ENCODE data around the gene NCAM2.
"Not testable (repeated sequence)": the region's sequence is repeated elsewhere in the genome, so short reads cannot be mapped to it uniquely, and the experiment has no call there.

Gene NCAM2

DNA sequence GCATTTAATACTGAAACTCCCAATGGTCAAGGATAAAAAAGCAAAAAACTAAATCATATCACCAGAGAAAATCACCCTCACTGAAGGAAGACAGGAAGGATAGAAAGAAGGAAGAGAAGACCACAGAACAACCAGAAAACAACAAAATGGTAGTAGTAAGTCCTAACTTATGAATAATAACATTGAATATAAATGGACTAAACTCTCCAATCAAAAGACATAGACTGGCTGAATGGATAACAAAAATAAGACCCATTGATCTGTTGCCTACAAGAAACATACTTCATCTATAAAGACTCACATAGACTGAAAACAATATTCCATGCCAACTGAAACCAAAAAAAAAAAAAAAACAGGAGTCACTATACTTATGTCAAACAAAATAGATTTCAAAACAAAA is 347.7 kb downstream of the NCAM2 start:
- no peak for DNase-seq

DNA sequence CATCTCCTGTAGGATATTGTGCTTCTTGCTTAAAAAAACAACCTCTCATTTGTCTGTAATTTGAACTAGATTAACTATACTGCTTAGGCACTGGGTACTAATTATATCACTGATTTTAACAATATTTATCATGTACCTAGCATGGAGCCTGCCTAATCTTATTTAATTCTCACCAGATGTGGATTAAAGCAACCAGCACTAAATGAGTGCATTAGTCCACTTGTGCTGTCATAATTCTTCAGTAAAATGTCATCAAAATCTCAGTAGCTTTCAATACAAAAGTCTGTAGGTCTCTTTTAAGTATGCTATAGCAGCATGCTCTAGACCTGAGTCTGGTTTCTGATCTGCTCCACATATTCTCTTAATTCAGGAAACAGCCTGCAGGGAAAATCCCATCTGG is 368.1 kb downstream of the NCAM2 start:
- DNase-seq, result no peak

DNA sequence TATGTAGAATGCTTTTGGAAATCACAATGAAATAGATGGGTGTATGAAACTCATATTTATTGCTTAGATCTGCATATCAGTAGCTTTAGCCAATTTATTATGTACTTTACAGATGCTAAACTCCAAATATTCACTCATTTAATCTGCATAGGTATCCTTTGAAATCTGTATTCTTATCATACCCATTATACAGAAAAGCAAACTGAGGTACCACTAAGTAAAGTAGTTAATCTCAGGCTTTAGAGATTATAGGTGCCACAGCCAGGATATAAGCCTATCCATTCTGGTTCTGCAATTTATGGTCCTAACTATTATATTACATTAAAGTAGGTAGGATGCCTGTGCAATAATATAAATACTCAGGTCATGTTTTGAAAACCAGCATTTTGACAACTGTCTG is 369.4 kb downstream of the NCAM2 start:
- no peak for DNase-seq

DNA sequence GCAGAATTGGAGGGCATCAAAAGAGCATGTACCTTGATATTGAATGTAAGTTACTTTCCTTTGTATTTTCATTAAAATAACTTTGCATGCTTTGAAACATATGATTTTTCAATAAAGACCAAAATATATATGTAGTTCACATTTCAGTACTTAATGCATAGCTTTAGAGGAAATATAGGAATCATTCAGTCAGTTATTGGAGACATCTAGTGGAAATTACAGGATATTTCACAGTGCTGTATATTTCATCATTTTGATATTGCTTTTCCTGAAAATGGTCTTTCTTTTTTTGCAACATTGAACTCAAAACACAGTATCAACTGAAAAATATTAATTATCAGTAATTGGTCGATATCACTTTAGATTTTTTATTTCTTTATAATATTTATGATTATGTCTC is 375.8 kb downstream of the NCAM2 start:
- no peak for DNase-seq

DNA sequence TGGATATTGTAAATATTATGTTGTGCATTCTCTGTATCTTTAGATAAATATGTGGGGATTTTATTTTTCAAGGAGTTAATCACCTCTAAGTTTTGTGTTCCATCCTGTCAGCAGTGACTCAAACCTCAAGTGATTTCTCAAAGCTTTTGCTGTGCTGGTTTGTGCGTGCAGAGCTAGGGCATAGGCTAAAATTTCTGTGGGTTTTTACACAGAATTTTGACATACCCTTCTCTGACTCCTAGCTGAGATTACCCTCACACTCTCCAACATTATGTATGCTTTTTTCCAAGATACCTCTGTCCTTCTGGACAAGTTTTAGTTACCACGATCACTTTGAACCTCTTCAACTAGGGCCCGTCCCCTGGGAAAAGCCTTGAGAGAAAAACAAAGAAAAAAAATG is 384.9 kb downstream of the NCAM2 start:
- no peak for DNase-seq

DNA sequence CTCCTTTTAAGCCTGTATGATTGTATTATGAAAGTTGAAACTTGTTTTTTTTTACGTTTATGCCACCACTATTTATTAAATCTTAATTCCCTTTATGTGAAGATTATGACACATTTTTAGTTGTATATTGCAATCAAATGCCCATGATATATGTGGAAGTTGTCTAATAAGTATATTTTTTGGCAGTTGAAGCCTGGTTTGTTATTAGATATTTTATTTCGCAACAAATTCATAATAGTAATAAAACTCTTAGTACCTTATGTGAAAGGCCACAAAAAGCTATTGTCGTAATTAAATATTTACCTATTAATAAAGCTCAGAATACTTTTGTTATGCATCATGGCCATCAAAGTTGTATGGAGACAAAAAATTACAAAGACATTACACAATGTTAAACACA is 386.8 kb downstream of the NCAM2 start:
- no peak for DNase-seq

DNA sequence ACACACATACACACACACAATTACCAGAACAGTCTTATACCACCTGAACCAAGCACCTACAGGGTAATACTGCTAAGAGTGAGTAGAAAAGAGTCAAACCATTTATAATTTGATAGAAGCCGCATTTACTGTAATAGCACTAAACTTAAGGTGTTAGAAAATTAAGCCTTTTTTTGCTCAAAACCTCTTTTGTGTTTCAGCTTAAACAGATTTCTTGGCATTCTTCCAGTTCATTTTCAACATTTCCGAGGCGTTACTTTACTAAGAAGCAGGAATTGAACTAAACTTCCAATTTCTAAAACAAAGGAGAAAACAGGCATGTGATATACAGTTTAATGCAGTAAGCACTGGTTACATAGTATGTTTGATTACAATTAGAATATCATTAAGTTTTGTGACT is 387.2 kb downstream of the NCAM2 start:
- DNase-seq, result no peak

DNA sequence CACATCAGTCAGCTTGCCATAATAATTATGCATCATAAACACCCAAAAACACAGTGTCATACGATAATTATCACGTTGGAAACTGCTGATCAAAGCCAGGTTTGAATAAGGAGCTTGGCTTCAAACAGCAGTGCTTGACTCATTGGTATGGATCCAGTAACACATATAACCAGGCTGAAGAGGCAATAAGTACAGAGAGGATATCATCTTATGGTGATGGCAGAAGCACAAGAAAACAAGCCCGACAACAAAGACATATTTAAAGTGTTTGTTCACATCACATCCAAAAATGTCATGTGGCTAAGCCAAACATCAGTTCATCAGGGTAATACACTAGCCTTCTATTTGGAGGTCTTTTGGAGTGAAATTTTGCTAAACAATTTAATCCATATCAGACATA is 389.7 kb downstream of the NCAM2 start:
- no peak for DNase-seq

DNA sequence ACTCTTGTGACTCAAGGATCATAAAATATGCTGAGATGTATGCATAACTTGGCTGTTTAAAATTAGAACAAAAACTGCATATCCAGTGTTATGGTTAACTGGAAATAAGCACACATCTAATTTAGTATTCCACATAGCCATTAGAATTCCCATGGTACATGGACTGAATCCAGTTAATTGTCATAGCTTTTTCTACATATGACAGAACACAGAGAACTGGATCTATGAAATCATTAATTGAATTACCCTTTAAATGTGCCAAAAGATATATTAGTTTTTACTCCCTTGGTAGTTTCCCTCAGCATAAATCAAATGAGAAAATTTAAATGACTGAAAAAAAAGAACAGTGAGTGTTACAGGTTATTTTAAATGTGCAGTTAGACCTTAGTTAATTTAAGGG is 395.9 kb downstream of the NCAM2 start:
- DNase-seq, result no peak

DNA sequence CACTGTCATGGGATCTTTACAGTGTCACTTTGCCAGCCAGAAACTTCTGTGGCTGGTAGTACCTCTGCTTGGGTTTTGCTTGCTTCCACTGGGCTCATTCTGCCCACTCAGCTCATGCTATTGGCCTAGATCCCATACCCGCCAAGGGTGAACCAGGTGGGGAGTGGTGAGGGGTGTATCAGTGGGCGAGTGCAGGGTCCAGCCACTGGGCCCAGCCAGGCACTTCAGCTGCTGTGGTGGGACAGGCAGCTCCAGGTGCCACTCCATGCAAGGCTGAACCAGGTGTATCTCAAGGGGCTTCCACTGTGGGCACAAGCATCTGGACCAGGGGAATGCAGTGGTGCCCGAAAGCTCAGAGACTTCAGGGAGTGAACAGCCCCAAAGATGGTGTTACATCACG is 398.2 kb downstream of the NCAM2 start:
- no peak for DNase-seq

DNA sequence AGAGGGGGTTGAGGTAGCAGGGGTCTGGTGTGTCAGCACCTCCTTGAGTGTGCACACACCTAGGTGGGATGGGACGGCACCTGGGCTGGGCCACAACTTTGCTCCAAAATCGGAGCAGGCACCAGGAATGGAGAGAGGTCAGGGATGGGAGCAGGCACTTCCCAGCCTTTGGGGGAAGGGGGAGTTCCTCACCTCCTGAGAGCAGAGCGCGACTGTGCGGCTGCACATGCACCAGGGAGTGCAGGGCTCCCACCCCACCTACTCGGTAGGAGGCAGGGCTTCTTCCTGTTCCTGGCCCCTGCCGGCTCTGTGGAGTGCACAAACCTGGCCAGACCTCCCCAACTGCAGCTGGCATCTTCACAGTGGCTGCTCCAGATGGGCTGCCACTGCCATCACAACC is 399.3 kb downstream of the NCAM2 start:
- no peak for DNase-seq

DNA sequence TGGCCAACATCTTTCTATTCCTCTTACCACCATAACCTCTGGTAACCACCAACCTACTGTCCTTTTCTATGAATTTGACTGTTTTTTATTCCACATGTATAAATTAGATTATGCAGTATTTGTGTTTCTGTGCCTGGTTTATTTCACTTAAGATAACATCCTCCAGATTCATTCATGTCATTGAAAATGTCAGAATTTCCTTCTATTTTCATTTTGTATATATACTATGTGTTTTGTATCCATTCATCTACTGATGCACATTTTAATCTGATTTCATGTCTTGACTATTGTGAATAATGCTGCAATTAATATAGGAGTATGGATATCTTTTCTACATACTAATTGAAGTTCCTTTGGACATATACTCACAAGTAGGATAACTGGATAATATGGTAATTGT is 403.2 kb downstream of the NCAM2 start:
- DNase-seq, result no peak

DNA sequence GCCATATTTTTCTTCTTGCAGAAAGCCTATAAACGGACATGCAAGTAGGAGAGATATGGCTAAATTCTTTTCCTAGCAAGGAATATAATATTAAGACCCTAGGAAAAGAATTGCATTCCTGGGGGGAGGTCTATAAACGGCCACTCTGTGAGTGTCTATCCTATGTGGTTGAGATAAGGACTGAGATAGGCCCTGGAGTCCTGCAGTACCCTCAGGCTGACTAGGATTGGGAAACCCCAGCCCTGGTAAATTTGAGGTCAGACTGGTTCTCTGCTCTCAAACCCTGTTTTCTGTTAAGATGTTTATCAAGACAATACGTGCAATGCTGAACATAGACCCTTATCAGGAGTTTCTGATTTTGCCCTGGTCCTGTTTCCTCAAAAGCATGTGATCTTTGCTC is 404.0 kb downstream of the NCAM2 start:
- DNase-seq, result not testable (repeated sequence)

DNA sequence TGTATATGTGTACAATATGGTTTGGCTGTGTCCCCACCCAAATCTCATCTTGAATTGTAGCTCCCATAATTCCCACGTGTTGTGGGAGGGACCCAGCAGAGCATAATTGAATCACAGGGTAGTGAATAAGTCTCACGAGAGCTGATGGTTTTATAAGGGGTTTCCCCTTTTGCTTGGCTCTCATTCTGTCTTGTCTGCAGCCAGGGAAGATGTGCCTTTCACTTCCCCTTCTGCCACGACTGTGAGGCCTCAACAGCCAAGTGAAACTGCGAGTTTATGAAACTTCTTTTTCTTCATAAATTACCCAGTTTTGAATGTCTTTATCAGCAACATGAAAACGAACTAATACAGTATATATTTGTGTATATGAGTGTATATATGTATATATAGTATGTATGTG is 406.1 kb downstream of the NCAM2 start:
- DNase-seq, result not testable (repeated sequence)

DNA sequence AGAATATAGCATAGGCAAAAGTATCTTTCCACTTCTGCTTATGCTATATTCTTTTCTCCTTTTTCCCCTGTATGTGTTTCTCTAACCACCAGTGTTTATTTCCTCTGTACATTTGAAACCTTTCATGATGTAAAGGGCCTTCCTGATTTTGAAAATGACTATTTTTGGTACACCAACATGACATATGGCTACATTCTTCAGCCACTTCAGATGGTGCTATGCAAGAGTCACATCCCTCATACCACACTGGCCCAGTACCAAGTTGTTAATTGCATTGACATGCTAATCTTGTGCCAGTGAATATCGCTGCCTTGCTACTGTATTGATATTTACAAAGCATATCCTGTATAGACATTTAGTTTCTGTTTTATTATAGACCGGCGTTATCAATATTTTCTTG is 408.7 kb downstream of the NCAM2 start:
- no peak for DNase-seq

DNA sequence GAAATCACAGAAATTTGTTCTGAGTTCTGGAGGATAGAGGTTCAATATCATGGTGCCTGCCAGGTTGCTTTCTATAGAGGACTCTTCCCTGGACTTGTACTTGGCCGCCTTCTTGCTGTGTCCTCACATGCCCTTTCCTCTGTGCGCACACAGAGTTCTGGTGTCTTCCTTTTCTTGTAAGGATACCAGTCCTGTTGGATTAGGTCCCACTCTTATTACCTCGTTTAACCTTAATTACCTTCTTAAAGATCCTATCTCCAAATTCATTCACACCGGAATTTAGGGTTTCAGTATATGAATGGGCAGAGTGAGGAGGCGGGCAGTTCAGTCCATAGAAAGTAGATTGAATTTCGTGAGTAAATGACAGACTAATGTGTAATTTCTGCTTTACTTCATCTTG is 413.9 kb downstream of the NCAM2 start:
- DNase-seq, result no peak

DNA sequence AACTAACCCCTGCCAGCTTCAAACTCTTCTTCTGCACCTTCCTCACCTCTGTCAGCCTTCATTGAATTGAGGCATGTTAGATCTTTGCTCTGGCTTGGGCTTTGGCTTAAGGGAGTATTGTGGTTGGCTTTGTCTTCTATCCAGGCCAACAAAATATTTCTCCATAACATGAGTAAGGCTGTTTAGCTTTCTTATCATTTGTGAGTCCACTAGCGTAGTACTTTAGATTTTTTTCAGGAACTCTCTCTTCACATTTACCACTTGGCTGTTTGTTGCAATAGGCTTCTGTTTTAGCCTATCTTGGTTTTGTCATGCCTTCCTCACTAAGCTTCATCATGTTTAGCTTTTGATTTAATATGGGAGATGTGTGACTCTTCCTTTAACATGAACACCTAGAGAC is 417.5 kb downstream of the NCAM2 start:
- DNase-seq, result no peak

DNA sequence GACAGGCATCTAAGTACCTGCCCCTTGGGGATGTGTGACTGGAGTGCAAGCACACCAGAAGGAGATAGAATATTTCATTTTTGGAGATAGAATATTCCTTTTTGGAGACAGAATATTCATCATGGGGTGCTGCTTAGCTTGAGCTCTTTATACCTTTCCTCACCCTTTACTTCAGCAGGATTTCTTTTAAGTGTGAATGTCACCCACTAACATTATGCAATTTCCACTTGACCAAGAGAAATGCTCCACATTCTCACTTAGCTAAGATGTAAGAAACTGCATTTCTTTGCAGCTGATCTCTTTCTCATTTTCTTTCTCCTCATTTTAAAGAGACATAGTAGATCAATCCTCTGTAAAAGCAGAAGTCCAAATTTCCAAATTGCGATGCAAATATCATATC is 436.7 kb downstream of the NCAM2 start:
- DNase-seq, result no peak

DNA sequence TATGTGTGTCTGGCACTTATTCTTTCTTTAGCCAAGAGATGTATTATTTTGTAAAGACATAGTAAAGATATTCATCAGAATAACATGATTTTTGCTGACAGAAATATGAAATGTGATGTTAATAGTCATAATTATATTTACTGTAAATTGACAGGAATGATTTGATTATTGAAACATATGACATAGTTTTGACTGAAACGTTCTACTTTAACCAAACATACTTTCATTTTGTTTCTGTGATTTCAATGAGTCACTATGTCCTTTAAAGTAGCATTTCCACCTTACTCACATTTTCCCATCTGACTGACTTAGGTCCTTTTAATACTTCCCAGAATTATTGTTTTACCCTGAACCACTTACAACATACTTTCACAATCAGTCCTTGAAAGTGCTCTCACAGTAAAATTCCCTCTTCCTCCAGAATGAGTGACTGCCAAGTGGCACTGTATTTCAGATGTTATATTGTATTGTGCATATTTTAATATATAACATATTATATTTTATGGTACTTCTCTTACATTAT is 437.9 kb downstream of the NCAM2 start:
- DNase-seq, result no peak

DNA sequence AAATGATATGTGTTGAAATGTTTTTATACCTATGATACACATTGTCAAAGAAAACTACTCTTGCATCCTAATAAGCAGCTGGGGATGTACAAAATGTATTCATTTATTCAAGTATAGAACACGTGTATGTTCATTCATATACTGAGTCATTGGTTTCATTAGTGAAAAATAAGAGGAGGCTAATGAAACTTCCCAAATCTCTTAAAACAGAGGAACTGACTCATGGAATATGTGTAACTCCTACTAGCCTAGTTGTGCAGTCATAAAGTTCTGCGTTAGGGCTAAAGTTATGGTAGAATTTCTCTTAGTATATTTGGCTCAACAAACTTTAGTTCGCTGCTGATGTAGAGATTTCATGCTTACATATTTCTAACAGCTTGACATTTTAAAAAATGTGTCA is 441.6 kb downstream of the NCAM2 start:
- no peak for DNase-seq

DNA sequence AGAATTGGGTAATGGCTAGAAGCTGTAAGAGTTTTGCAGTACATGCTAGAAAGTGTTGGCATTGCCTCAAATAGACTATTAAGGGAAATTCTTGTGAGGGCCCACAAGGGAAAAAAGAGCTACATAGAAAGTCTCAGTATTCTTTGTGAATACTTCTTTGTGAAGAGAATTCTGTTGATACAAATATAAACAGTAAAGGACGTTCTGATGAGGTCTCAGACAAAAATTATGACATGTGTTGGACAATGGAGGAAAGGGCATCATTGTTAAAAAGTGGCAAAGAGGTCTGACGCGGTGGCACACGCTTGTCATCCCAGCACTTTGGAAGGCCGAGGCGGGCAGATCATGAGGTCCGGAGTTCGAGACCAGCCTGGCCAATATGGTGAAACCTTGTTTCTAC is 458.9 kb downstream of the NCAM2 start:
- no peak for DNase-seq

DNA sequence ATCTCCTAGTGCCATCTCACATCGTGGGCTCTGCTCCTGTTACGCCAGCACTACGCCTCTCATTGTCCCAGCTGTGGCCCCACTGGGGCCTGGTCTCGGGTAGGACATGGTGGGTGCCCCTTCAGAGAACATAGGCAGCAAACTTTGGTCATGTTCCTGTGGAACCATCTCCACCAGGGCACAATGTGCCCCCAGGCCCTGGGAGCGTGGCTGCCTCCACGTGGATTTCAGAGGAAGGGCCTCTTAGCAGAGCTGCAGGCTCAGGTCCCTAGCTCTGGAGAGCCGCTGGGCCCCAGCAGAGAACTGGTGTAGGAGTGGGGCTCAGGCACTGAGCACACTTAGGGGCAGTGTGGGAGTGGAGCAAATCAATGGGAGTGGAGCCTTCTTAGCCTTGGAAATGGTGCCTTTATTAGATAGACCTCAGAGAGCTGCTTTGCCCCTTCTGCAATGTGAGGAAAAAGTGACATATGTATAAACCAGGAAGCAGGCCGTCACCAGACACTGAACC is 460.0 kb downstream of the NCAM2 start:
- DNase-seq, result no peak

DNA sequence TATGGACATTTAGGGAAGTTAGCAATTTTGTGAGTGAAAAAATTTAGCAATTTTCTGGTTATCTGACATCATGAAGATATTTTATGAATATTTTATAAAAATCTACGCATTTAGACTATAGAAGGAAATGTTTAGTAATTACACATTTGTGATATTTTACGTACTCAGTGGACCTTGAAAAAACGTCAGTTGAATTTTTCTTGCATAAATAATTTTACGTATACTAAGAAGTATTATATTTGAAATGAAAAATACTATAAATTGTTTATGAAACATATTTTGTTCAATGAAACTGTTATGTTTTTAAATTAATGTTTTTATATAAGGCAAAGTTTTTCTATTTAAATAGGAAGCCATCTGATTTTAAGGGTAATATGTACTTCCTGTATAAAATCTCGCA is 462.8 kb downstream of the NCAM2 start:
- no peak for DNase-seq

DNA sequence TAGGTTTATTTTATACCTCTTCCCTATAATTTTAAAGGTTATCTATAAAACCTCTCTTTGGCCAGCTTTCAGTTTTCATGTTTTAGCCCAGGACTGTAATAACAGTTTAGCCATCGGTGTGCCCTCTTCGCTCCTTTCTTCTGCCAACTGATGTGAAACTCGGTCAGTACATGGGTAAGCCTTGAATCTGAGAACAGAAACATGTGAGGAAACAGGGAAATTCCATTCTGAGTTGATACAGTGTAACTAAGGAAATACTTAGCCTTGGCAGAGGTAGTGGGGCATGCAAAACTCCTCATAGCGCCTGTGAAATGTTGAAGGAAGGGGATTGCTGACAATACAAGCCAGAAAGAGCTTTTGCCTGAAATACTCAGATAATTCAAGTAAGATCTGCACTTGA is 465.2 kb downstream of the NCAM2 start:
- no peak for DNase-seq

DNA sequence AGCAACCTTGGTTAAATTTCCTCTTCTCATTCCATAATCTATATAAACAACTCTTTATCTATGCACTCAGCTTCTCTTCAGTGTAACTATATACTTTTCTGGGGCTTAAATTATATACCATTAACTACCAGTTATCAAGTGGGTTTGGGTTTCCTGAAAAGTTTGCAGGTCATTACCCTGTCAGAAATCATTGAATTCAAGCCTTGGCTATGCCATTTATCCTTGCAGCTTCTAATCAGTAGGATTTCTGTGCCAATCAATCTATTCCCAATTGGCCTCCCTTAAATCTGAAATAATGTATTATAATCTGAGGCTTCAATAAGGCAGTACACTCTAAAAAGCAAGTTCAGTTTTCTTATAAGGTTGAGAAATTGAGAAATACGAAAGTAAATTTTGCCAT is 466.5 kb downstream of the NCAM2 start:
- DNase-seq, result no peak

DNA sequence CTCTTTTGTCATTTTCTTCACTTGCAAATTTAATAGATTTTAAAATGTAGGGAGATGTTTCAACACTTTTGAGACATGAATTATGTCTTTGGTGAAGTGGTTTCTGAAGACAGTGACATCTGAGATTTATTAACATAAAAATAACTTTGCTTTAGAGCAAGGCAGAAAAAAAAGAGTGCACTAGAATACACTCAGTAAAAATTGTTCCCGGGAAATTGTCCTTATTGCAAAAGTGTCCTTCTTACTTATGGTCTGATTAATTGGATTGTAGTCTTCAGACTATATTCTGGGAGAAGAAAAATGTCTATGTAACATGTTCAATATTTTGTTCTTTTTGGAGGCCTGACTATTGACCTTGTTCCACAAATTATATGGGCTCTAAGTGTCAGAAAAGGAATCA is 468.5 kb downstream of the NCAM2 start:
- no peak for DNase-seq
